GM10266 (cell line): ENCODE data around the gene ATRNL1.
"Not testable (repeated sequence)": the region's sequence is repeated elsewhere in the genome, so short reads cannot be mapped to it uniquely, and the experiment has no call there.

Experiments used
- DNase-seq: peaks from one replicate; pipeline ENCODE4 v3.0.0; 2012; ENCODE audit errors: extremely low spot score
- CTCF ChIP-seq: IDR thresholded peaks from 2 replicates; pipeline ENCODE4 v1.5.1; 2012; ENCODE audit warnings: mild to moderate bottlenecking, low read depth; ENCODE audit not compliant: control insufficient read depth, insufficient read depth; ENCODE audit errors: missing control alignments

Gene ATRNL1

GRCh38 chr10:115801992-115802391, 708.8 kb downstream of the ATRNL1 start:
- no peak for DNase-seq
- no peak for TF ChIP-seq CTCF

- TF ChIP-seq CTCF: no peak
- DNase-seq: no peak
These were observed 709.7 kb downstream of the ATRNL1 start for GRCh38 chr10:115802911-115803310.

- no peak for TF ChIP-seq CTCF
- DNase-seq: no peak
These were observed 721.4 kb downstream of the ATRNL1 start for GRCh38 chr10:115814542-115814941.

- no peak for DNase-seq
These were observed 724.8 kb downstream of the ATRNL1 start for GRCh38 chr10:115818012-115818411.

GRCh38 chr10:115826396-115826795, 733.2 kb downstream of the ATRNL1 start:
- no peak for DNase-seq
- TF ChIP-seq CTCF: no peak

More at GRCh38 chr10:115818012-115818411, 724.8 kb downstream of the ATRNL1 start:
- TF ChIP-seq CTCF: no peak

- DNase-seq: no peak
- no peak for TF ChIP-seq CTCF
These were observed 734.3 kb downstream of the ATRNL1 start for GRCh38 chr10:115827231-115828009.

GRCh38 chr10:115828182-115828581, 735.0 kb downstream of the ATRNL1 start:
- DNase-seq: not testable (repeated sequence)
